B cell (primary cell): ENCODE measurements around the gene HEBP1. TPM values are rescaled to one million over a fixed set of nuclear protein-coding genes. Genes with fewer than 3 reads are reported as not detected.

Source experiments
- ATAC-seq: fragments of 200-7000 bp; cut with Tn5 transposase; one replicate; pipeline ENCODE4 v1.10.0; 2021; ENCODE audit warnings: low read depth, mild to moderate bottlenecking, moderate number of reproducible peaks, moderate library complexity
- CTCF ChIA-PET: fragments of 350-600 bp; sonication (Branson Sonifier 250); formaldehyde crosslinking; loops from one replicate; lab custom pipeline; 2021; ENCODE audit warnings: antibody characterized with exemption, inconsistent platforms; lab: Charles Lee
- POLR2A ChIA-PET: fragments of 350-600 bp; sonication (Branson Sonifier 250); formaldehyde crosslinking; loops from one replicate; lab custom pipeline; 2021; ENCODE audit warnings: antibody characterized with exemption; lab: Charles Lee
- DNase-seq: peaks from one replicate; pipeline ENCODE4 v3.0.0; 2013
- H2AFZ ChIP-seq: 2 replicates; pipeline ENCODE4 v1.6.1; 2012; ENCODE audit warnings: mild to moderate bottlenecking, low read depth, low read length; ENCODE audit not compliant: insufficient read depth, poor library complexity, severe bottlenecking
- H3K27ac ChIP-seq, 2 donors: 1 replicate in 1 of 2; 2 replicates in 1 of 2; pipeline ENCODE4 v1.5.1; 2012 to 2013; ENCODE audit warnings: low read length in 2 of 2, mild to moderate bottlenecking in 2 of 2, moderate library complexity in 1 of 2
- H3K27me3 ChIP-seq, 4 experiments: fragments of 200-600 bp in 1 of 4; sonication (generic) in 1 of 4; replicated peaks in 1 of 4; 1 replicate in 2 of 4; 2 replicates in 2 of 4; pipeline versions ENCODE4 v1.6.1 to v1.7.0; 2013 to 2016; ENCODE audit warnings: low read length in 3 of 4, mild to moderate bottlenecking in 2 of 4, mixed read lengths in 1 of 4, moderate library complexity in 1 of 4; ENCODE audit not compliant: insufficient read depth in 4 of 4, control insufficient read depth in 3 of 4; ENCODE audit errors: control extremely low read depth in 1 of 4
- H3K36me3 ChIP-seq, 2 experiments: replicated peaks in 1 of 2; 1 replicate in 1 of 2; 2 replicates in 1 of 2; pipeline versions ENCODE4 v1.6.1 to v1.7.1; 2013; ENCODE audit warnings: low read length in 1 of 2; ENCODE audit not compliant: insufficient read depth in 2 of 2, control insufficient read depth in 1 of 2; ENCODE audit errors: control extremely low read depth in 1 of 2, extremely low read depth in 1 of 2
- H3K4me1 ChIP-seq, 2 donors: fragments of 200-600 bp in 1 of 2; sonication (generic) in 1 of 2; 1 replicate in 1 of 2; 2 replicates in 1 of 2; pipeline versions ENCODE4 v1.5.1 to v1.6.1; 2013 to 2017; ENCODE audit warnings: low read length in 2 of 2; ENCODE audit not compliant: control insufficient read depth in 2 of 2, insufficient read depth in 2 of 2
- H3K4me2 ChIP-seq: replicated peaks from 2 replicates; pipeline ENCODE3; 2012; ENCODE audit warnings: mild to moderate bottlenecking, low read depth, low read length; ENCODE audit not compliant: poor library complexity, severe bottlenecking
- H3K4me3 ChIP-seq, 5 experiments: fragments of 200-600 bp in 1 of 5; sonication (generic) in 1 of 5; 1 replicate in 3 of 5; 2 replicates in 2 of 5; pipeline versions ENCODE4 v1.5.1 to v1.7.0; 2011 to 2016; ENCODE audit warnings: low read length in 4 of 5, mild to moderate bottlenecking in 4 of 5, low read depth in 2 of 5, control low read depth in 1 of 5, moderate library complexity in 1 of 5; ENCODE audit not compliant: insufficient read depth in 1 of 5; ENCODE audit errors: control extremely low read depth in 1 of 5, extremely low read depth in 1 of 5
- H3K79me2 ChIP-seq: fragments of 200-600 bp; sonication (generic); one replicate; pipeline ENCODE4 v1.6.0; 2016; ENCODE audit warnings: low read length; ENCODE audit not compliant: control insufficient read depth, insufficient read depth
- H3K9ac ChIP-seq: fragments of 200-600 bp; sonication (generic); 2 replicates; pipeline ENCODE4 v1.6.1; 2017; ENCODE audit warnings: mild to moderate bottlenecking, low read length, moderate library complexity
- H3K9me3 ChIP-seq, 3 donors: one replicate each; pipeline versions ENCODE4 v1.6.1 to v1.7.1; 2013; ENCODE audit warnings: low read length in 2 of 3; ENCODE audit not compliant: control insufficient read depth in 2 of 3, insufficient read depth in 1 of 3; ENCODE audit errors: control extremely low read depth in 1 of 3
- H4K20me1 ChIP-seq: 2 replicates; pipeline ENCODE4 v1.6.0; 2012; ENCODE audit warnings: mild to moderate bottlenecking, low read length; ENCODE audit not compliant: insufficient read depth, control insufficient read depth, poor library complexity, severe bottlenecking
- H3K27ac Mint-ChIP-seq: one replicate; pipeline ENCODE4 v1.8.0; 2021; ENCODE audit warnings: mixed read lengths
- H3K27me3 Mint-ChIP-seq: one replicate; pipeline ENCODE4 v1.8.0; 2021; ENCODE audit warnings: mixed read lengths
- H3K4me1 Mint-ChIP-seq: one replicate; pipeline ENCODE4 v1.8.0; 2021; ENCODE audit warnings: mixed read lengths
- H3K4me3 Mint-ChIP-seq: one replicate; pipeline ENCODE4 v1.8.0; 2021; ENCODE audit warnings: mixed read lengths
- H3K9me3 Mint-ChIP-seq: one replicate; pipeline ENCODE4 v1.8.0; 2022; ENCODE audit warnings: mixed read lengths; ENCODE audit not compliant: insufficient read depth
- CTCF ChIP-seq: fragments of 200-600 bp; IDR thresholded peaks from one replicate; pipeline ENCODE4 v1.8.0; 2022; ENCODE audit warnings: antibody characterized with exemption, mild to moderate bottlenecking
- EZH2 ChIP-seq: IDR thresholded peaks from 2 replicates; pipeline ENCODE4 v1.6.1; 2012; ENCODE audit warnings: borderline replicate concordance, low read depth, mild to moderate bottlenecking, moderate library complexity, low read length; ENCODE audit not compliant: insufficient read depth, poor library complexity, severe bottlenecking
- WGBS: methylation state at CpG from one replicate; pipeline ENCODE4 v1.1.5; 2013; ENCODE audit warnings: missing lambda C conversion rate; ENCODE audit not compliant: insufficient coverage; 5-methylcytosine and 5-hydroxymethylcytosine counted together
- intact Hi-C: fragments of 100-400 bp; cut with micrococcal nuclease; formaldehyde crosslinking; loops from one replicate; pipeline ENCODE4 v1.10.0; 2022
- polyA plus RNA-seq: library from polyadenylated mRNA; depleted of rRNA; stranded (reverse); fragments of >200 nt; gene quantifications from 2 replicates; pipeline ENCODE4 v1.2.3, GENCODE V29; 2012
- total RNA-seq, 2 donors: library from RNA; stranded (reverse); fragments of 120-200 nt in 1 of 2; gene quantifications; 1 replicate in 1 of 2; 2 replicates in 1 of 2; pipeline versions ENCODE4 v1.2.3 to v1.2.4, GENCODE V29; 2013 to 2022

The HEBP1 gene
- total and polyA plus RNA-seq, 2 donors (not counting 1 experiment from before 2014, with no cell fraction given) = 6.0 to 14.5 TPM

- H3K4me3 Mint-ChIP-seq = no peak overlapping the region
- POLR2A ChIA-PET = no interaction called here
- no peaks in the 10 kb centered on the region for H3K4me1 Mint-ChIP-seq
- Histone ChIP-seq H2AFZ (no peak overlapping the region), H3K79me2 (no peaks in the 10 kb centered on the region), H3K27me3 (no peaks in the 10 kb centered on the region), H3K9me3 (peaks cover 4 to 14% (median 9%) of the 10 kb centered on the region in 3 donors), H3K9ac (no peak overlapping the region), H3K4me2 (no peak overlapping the region), H3K4me3 (no peak overlapping the region), H4K20me1 (no peaks in the 10 kb centered on the region), H3K4me1 (no peaks in the 10 kb centered on the region), H3K27ac (no peak overlapping the region), H3K36me3 (peaks cover 0 to 4% of the 10 kb centered on the region in 2 experiments)
- no peak for ATAC-seq
- intact Hi-C loops = no loop called here
- TF ChIP-seq CTCF (no peak), EZH2 (no peak)
- H3K9me3 Mint-ChIP-seq = peaks cover 15% of the 10 kb centered on the region
- H3K27me3 Mint-ChIP-seq = no peaks in the 10 kb centered on the region
- no peak overlapping the region for H3K27ac Mint-ChIP-seq
- CTCF ChIA-PET = interaction anchor here (1.2 kb wide), 1 partner anchor 58 kb away, joined by 3 read pairs; no protein-coding TSS in a partner anchor
- no peak for DNase-seq
- 91% methylated on average over 3 of the region's 4 CpGs for WGBS
Observed at GRCh38 chr12:12974211-12974610, 25.9 kb downstream of the HEBP1 start.

- ChIA-PET CTCF (interaction anchor here (0.6 to 0.9 kb wide), 2 partner anchors 239 to 243 kb away, joined by 3 read pairs; no protein-coding TSS in a partner anchor), POLR2A (no interaction called here)
- no peaks in the 10 kb centered on the region for H3K27me3 ChIP-seq
- H3K9ac ChIP-seq = no peak overlapping the region
- no peak overlapping the region for H3K4me3 ChIP-seq
- no peak overlapping the region for H3K27ac ChIP-seq
- intact Hi-C loops = no loop called here
- no peak for TF ChIP-seq EZH2
- TF ChIP-seq CTCF = no peak
- no peak overlapping the region for H2AFZ ChIP-seq
- Mint-ChIP-seq H3K9me3 (peaks cover 15% of the 10 kb centered on the region), H3K27ac (no peak overlapping the region), H3K27me3 (no peaks in the 10 kb centered on the region), H3K4me1 (no peaks in the 10 kb centered on the region), H3K4me3 (no peak overlapping the region)
- no CpG with 5 or more reads among the region's 2 CpGs for WGBS
- no peaks in the 10 kb centered on the region for H3K79me2 ChIP-seq
- H4K20me1 ChIP-seq = no peaks in the 10 kb centered on the region
- H3K9me3 ChIP-seq = peaks cover 4 to 14% (median 9%) of the 10 kb centered on the region in 3 donors
- H3K36me3 ChIP-seq = peaks cover 0 to 4% of the 10 kb centered on the region in 2 experiments
- ATAC-seq (no peak), DNase-seq (no peak)
- H3K4me2 ChIP-seq = no peak overlapping the region
- H3K4me1 ChIP-seq = no peaks in the 10 kb centered on the region
Observed at GRCh38 chr12:12973019-12973418, 27.0 kb downstream of the HEBP1 start.
